Hair follicle dermal papilla cell (primary cell): ENCODE results near the gene TECR. TPM values are rescaled to one million over a fixed set of nuclear protein-coding genes. Genes with fewer than 3 reads are reported as not detected.

Experiments
- small RNA-seq: library from RNA; depleted of rRNA; stranded (forward); fragments of <200 nt; gene quantifications from one replicate; pipeline ENCODE3, GENCODE V24; 2012
- total RNA-seq: library from RNA; depleted of rRNA; stranded (reverse); fragments of >200 nt; gene quantifications from 2 replicates; pipeline ENCODE4 v1.2.3, GENCODE V29; 2012

The TECR gene, protein sequence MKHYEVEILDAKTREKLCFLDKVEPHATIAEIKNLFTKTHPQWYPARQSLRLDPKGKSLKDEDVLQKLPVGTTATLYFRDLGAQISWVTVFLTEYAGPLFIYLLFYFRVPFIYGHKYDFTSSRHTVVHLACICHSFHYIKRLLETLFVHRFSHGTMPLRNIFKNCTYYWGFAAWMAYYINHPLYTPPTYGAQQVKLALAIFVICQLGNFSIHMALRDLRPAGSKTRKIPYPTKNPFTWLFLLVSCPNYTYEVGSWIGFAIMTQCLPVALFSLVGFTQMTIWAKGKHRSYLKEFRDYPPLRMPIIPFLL
- total RNA-seq: 38.0 and 54.5 TPM in 2 replicates

DNA sequence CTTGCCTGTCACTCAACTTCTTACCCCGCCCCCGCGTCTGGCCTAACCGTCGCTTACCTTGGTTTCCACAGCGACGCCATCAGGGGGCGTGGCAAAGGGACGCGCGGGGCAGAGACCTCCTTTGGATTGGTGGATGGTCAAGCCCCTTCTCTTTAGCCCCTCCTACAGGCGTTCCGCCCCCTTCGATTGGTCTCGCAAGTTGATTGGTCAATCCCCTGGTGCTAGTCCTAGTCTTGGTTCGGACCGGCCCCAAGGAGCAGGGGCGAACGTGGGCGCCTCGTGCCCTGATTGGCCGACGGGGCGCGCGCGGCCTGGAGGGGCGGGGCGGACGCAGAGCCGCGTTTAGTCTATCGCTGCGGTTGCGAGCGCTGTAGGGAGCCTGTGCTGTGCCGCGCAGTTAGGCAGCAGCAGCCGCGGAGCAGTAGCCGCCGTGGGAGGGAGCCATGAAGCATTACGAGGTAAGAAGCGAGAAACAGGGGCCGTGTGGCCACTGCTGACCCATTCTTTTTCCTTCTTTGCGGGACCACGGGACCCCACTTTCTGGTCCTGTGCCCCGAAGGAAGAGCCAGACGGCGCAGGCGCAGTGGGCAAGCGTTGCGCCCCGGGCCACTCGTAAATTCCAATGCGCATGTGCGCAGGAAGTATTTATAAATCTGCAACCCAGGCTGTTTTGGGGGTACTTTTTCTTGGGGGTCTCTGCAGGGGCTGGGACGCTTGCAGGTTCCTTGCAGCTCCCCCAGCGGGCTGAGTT, at the start of gene TECR:
TECR (plus strand) TSS at position 341 of the 751 bp plus-strand sequence; CDS start at position 444, 103 bp downstream.

DNA sequence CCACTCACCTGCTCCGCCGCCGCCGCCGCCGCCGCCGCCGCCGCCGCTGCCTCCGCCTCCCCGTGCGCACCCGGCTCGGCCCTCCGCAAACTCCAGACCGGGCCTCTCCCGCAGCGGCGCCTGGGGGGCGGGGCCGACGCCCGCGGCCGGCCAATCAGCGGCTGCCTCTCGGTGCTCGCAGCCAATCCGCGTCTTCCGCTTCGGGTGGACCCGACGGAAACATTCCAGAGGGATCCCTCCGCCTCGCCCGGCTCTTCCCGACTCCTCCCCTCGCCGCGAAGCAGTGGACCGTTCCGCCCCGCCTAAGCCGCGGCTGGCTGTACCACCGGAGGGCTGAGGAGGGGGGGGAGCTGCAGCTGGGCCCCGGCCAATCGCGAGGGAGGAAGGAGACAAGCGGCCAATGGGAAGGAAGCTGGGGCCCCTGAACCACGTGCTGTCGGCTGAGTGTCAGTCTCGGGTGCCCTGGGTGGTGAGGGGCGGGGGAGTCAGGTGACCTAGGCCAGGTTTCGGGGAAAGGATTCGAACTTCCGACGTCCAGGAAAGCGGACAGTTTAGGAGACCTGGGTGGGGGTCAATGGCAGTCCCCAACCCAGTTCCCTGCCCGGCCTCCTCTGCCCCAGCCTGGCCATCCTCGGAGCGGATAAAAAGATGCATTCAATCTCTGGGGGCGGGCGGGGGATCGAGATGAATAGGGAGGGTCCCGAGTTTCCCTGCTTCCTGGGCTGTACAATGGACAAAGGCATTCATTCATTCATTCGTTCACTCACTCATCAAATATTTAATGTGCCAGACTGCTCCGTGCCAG, 33.2 kb upstream of the TECR start, which contains the start of gene GIPC1:
GIPC1 (minus strand) TSS at position 99 of the 805 bp plus-strand sequence. CDS start 13,151 bp downstream, outside the sequence.

DNA sequence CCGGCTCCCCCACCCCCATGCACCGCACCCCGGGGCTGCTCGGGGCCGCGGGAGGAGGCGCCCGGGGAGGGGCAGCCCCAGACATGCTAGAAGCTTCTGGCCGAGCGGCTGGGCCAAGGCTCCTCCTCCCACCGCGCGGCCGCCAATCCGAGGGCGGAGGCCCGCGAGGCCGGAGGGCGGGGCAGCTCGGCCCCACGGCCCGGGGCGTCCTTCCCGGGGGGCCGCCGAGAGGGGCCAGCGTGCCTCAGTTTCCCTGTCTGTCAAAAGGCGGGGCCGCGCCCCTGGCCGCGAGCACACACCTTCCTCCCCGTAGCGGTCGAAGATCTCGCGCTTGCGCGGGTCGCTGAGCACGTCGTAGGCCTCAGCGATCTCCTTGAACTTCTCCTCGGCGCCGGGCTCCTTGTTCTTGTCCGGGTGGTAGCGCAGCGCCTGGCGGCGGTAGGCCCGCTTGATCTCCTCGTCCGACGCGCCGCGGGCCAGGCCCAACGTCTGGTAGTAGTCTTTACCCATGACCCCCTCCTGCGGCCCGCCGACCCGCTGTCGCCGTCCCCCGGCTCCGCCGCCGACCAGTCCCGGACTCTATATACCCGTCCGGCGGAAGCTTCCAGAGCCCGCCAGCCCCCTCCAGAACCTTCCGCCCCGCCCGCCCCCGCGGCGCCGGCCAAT, 11.4 kb upstream of the TECR start, which contains the start of gene DNAJB1:
DNAJB1 (minus strand) TSS at position 558 of the 666 bp plus-strand sequence; CDS start at position 510, 48 bp downstream.

DNA sequence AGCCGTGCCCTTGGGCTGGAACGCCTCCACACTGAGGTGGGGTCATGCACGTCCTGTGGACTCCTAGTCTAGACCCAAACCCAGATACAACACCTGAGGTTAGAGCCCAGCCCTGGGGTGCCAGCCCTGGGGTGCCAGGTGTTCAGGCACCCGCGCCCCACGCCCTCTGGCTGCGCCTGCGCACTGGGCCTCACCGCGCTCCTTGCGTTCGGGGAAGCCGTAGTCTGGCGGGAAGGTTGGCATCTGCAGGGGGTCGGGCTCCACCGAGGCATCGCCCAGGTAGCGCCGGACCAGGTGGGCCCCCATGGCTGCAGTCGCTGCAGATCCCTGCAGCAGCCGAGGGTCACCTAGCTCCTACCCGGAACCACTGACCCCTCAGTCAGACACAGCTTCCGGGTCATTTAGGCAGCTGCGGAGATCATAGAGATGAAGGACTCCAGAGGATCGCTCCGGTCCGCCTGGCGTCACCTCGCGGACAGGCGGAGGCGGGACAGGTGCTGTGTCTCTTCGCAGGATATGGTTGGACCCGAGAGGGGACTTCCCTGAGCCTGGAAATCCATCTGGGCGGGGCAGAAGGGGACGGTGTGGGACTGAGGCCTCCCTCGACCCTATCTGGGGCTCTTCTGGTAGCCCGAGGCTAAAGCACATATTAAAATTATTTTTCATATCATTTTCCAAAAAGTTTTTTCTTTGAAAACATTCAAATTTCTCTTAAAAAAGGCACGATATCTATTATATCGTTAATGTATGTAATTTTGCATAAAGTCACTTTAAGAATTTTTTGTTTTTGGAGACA, 42.5 kb downstream of the TECR start, which contains the start of gene NDUFB7:
NDUFB7 (minus strand) TSS at position 372 of the 796 bp plus-strand sequence; CDS start at position 306, 66 bp downstream.

DNA sequence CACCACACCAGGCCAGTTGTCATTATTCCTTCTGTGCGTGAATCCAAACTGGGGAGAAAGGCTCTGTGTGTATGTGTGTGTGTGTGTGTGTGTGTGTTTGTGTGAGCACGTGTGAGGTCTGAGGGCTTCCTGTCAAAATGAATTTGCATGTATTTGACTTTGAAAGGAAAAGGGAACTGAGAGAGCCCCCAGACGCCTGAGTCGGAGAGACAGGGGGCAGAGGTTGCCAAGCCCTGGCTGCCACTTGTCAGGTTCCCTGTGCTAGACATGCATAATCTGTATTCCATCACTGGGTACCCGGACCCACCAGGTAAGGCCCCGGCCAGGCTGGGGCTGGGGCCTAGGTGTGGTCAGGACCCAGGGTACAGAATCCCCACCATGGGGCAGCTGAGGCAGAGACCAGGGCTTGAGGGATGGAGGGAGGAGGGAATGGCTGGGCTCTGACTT, 53.5 kb downstream of the TECR start, which contains the start of gene CLEC17A:
CLEC17A (plus strand) TSS at position 191 of the 447 bp plus-strand sequence; CDS start at position 268, 77 bp downstream.

Small RNA genes lying within 50 kb of the gene (small RNA-seq; reads per million reads assigned to genes)
- gene RN7SL842P (not detected), gene SNRPGP15 (not detected)

Other genes starting within 250 kb of the TECR start
- gene ADGRE5, start 148.2 kb upstream of the TECR start, total RNA-seq: 31.8 and 34.6 TPM in 2 replicates
- gene DDX39A, start 110.3 kb upstream of the TECR start, total RNA-seq: 52.9 and 56.0 TPM in 2 replicates
- 120 and 122 TPM in 2 replicates for gene PKN1, start 96.3 kb upstream of the TECR start, total RNA-seq
- gene PTGER1, start 54.2 kb upstream of the TECR start, total RNA-seq: 0.32 and 1.1 TPM in 2 replicates
- gene GIPC1, start 33.5 kb upstream of the TECR start, total RNA-seq: 125 and 129 TPM in 2 replicates
- 72.7 and 76.3 TPM in 2 replicates for gene DNAJB1, start 11.2 kb upstream of the TECR start, total RNA-seq
- 164 and 202 TPM in 2 replicates for gene NDUFB7, start 42.5 kb downstream of the TECR start, total RNA-seq
- not detected in 2 replicates for gene CLEC17A, start 53.5 kb downstream of the TECR start, total RNA-seq
- gene ADGRE3, start 145.2 kb downstream of the TECR start, total RNA-seq: not detected in 2 replicates
- 30.4 and 39.1 TPM in 2 replicates for gene ZNF333, start 160.5 kb downstream of the TECR start, total RNA-seq
- 0.16 TPM in 1 of 2 replicates, not detected in the other for gene ADGRE2, start 249.0 kb downstream of the TECR start, total RNA-seq